Neural progenitor cell (in vitro differentiated cells): ENCODE measurements around the gene NUFIP1.

Source experiments
- EZH2 ChIP-seq: fragments of 200-600 bp; sonication (generic); IDR thresholded peaks from 2 replicates; pipeline ENCODE4 v1.6.1; 2017; ENCODE audit warnings: antibody characterized with exemption, mild to moderate bottlenecking, moderate library complexity
- EZH2phosphoT487 ChIP-seq: fragments of 200-600 bp; sonication (generic); IDR thresholded peaks from 2 replicates; pipeline ENCODE4 v1.6.1; 2017; ENCODE audit warnings: antibody characterized with exemption
- TF ChIP-seq, protein P1 (sequence below): fragments of 200-600 bp; sonication (generic); IDR thresholded peaks from 2 replicates; pipeline ENCODE4 v1.5.1; 2017; ENCODE audit warnings: antibody characterized with exemption, mild to moderate bottlenecking

DNA sequence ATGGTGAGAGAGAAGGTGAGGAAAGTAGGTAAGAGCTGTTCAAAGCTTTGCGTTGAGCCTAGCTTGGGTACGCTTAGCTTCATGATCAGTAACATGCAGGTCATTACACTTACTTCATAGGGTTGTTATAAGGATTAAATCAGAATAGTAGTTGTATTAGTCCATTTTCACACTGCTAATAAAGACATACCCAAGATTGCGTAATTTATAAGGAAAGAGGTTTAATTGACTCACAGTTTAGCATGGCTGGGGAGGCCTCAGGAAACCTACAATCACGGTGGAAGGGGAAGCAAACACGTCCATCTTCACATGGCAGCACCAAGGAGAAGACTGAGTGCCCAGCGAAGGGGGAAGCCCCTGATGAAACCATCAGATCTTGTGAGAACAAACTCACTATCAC lies 21.9 kb upstream of the NUFIP1 start:
- TF ChIP-seq, protein P1, sequence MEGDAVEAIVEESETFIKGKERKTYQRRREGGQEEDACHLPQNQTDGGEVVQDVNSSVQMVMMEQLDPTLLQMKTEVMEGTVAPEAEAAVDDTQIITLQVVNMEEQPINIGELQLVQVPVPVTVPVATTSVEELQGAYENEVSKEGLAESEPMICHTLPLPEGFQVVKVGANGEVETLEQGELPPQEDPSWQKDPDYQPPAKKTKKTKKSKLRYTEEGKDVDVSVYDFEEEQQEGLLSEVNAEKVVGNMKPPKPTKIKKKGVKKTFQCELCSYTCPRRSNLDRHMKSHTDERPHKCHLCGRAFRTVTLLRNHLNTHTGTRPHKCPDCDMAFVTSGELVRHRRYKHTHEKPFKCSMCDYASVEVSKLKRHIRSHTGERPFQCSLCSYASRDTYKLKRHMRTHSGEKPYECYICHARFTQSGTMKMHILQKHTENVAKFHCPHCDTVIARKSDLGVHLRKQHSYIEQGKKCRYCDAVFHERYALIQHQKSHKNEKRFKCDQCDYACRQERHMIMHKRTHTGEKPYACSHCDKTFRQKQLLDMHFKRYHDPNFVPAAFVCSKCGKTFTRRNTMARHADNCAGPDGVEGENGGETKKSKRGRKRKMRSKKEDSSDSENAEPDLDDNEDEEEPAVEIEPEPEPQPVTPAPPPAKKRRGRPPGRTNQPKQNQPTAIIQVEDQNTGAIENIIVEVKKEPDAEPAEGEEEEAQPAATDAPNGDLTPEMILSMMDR, result no peak
- TF ChIP-seq EZH2 (no peak), EZH2phosphoT487 (no peak)
